Liver (tissue), 9 donors: ENCODE data around the gene PLCB1. TPM values are rescaled to one million over a fixed set of nuclear protein-coding genes. Genes with fewer than 3 reads are reported as not detected.

Experiments
- DNase-seq: peaks from one replicate; pipeline ENCODE4 v3.0.0-alpha.2; 2017; ENCODE audit warnings: low spot score
- H3K27ac ChIP-seq, 2 donors: one replicate each; pipeline ENCODE4 v1.7.0; 2013; ENCODE audit warnings: inconsistent platforms in 2 of 2, low read length in 2 of 2, control low read depth in 1 of 2, low read depth in 1 of 2, mild to moderate bottlenecking in 1 of 2
- H3K27me3 ChIP-seq, 4 donors: one replicate each; pipeline versions ENCODE4 v1.6.1 to v1.7.0; 2013; ENCODE audit warnings: low read length in 3 of 4, inconsistent platforms in 1 of 4, mild to moderate bottlenecking in 1 of 4, moderate library complexity in 1 of 4; ENCODE audit not compliant: control insufficient read depth in 4 of 4, insufficient read depth in 4 of 4
- H3K36me3 ChIP-seq, 4 donors: one replicate each; pipeline versions ENCODE4 v1.6.1 to v1.7.0; 2013; ENCODE audit warnings: low read length in 3 of 4, mild to moderate bottlenecking in 3 of 4, low read depth in 1 of 4, moderate library complexity in 1 of 4; ENCODE audit not compliant: control insufficient read depth in 4 of 4, insufficient read depth in 3 of 4
- H3K4me1 ChIP-seq, 4 donors: one replicate each; pipeline versions ENCODE4 v1.6.1 to v1.7.0; 2013; ENCODE audit warnings: low read length in 3 of 4, mild to moderate bottlenecking in 3 of 4, moderate library complexity in 1 of 4; ENCODE audit not compliant: control insufficient read depth in 4 of 4, insufficient read depth in 4 of 4
- H3K4me3 ChIP-seq, 3 donors: one replicate each; pipeline versions ENCODE4 v1.6.1 to v1.7.0; 2013; ENCODE audit warnings: low read length in 3 of 3, control low read depth in 1 of 3, low read depth in 1 of 3, mild to moderate bottlenecking in 1 of 3
- H3K9ac ChIP-seq, 2 donors: one replicate each; pipeline ENCODE4 v1.7.0; 2013; ENCODE audit warnings: low read length in 2 of 2, mild to moderate bottlenecking in 2 of 2, moderate library complexity in 2 of 2, control low read depth in 1 of 2, low read depth in 1 of 2
- H3K9me3 ChIP-seq, 4 donors: one replicate each; pipeline versions ENCODE4 v1.6.1 to v1.7.0; 2013; ENCODE audit warnings: low read length in 3 of 4; ENCODE audit not compliant: control insufficient read depth in 4 of 4
- CTCF ChIP-seq: fragments of 150-350 bp; IDR thresholded peaks from 2 replicates; pipeline ENCODE4 v1.5.1; 2017; ENCODE audit warnings: improper control_type of control experiment, low read depth, low read length; ENCODE audit not compliant: missing input control
- EGR1 ChIP-seq, 2 donors: IDR thresholded peaks; 2 replicates each; pipeline ENCODE4 v1.6.1; 2016 to 2018; ENCODE audit warnings: antibody characterized with exemption in 2 of 2, low read depth in 2 of 2
- FOXA2 ChIP-seq: IDR thresholded peaks from 2 replicates; pipeline ENCODE4 v1.6.1; 2016; ENCODE audit warnings: antibody characterized with exemption
- HNF4A ChIP-seq, 2 donors: conservative IDR thresholded peaks; 2 replicates each; pipeline ENCODE4 v1.6.1; 2016; ENCODE audit warnings: antibody characterized with exemption in 2 of 2, mild to moderate bottlenecking in 2 of 2
- HNF4G ChIP-seq: IDR thresholded peaks from 2 replicates; pipeline ENCODE4 v1.6.1; 2016; ENCODE audit warnings: antibody characterized with exemption
- JUND ChIP-seq, 2 donors: IDR thresholded peaks; 2 replicates each; pipeline ENCODE4 v1.6.1; 2016; ENCODE audit warnings: antibody characterized with exemption in 2 of 2
- MAX ChIP-seq: IDR thresholded peaks from 2 replicates; pipeline ENCODE4 v1.6.1; 2016; ENCODE audit warnings: antibody characterized with exemption
- NR2F2 ChIP-seq: IDR thresholded peaks from 2 replicates; pipeline ENCODE4 v1.6.1; 2016; ENCODE audit warnings: antibody characterized with exemption
- RAD21 ChIP-seq, 2 donors: IDR thresholded peaks; 2 replicates each; pipeline ENCODE4 v1.6.1; 2016; ENCODE audit warnings: antibody characterized with exemption in 2 of 2, mild to moderate bottlenecking in 2 of 2
- REST ChIP-seq: IDR thresholded peaks from 2 replicates; pipeline ENCODE4 v1.6.1; 2016; ENCODE audit warnings: antibody characterized with exemption, mild to moderate bottlenecking
- RXRA ChIP-seq, 2 donors: IDR thresholded peaks; 2 replicates each; pipeline ENCODE4 v1.6.1; 2017 to 2018; ENCODE audit warnings: antibody characterized with exemption in 2 of 2, mild to moderate bottlenecking in 1 of 2
- SP1 ChIP-seq: IDR thresholded peaks from 2 replicates; pipeline ENCODE4 v1.6.1; 2018; ENCODE audit warnings: antibody characterized with exemption, mild to moderate bottlenecking
- TAF1 ChIP-seq: conservative IDR thresholded peaks from 2 replicates; pipeline ENCODE4 v1.6.1; 2016; ENCODE audit warnings: antibody characterized with exemption, mild to moderate bottlenecking
- ZBTB33 ChIP-seq: IDR thresholded peaks from 2 replicates; pipeline ENCODE4 v1.6.1; 2016; ENCODE audit warnings: antibody characterized with exemption
- WGBS: extraction: QIAGEN DNeasy Blood & Tissue Kit; methylation state at CpG from one replicate; pipeline ENCODE4 v1.1.7; 2013; 5-methylcytosine and 5-hydroxymethylcytosine counted together
- polyA plus RNA-seq, 2 donors: library from polyadenylated mRNA; stranded (reverse) in 1 of 2; unstranded in 1 of 2; fragments of 200-250 nt in 1 of 2; fragments of >200 nt in 1 of 2; fragmentation: Nextera tagmentation in 1 of 2; extraction: Ambion mirVana in 1 of 2; gene quantifications; one replicate each; pipeline versions ENCODE4 v1.2.1 to v1.2.3, GENCODE V29; 2013 to 2015
- total RNA-seq, 2 donors: library from RNA; depleted of rRNA; stranded (reverse); fragments of >200 nt; gene quantifications; one replicate each; pipeline ENCODE4 v1.2.3, GENCODE V29; 2014
- donor health status: healthy.
- donor health status: healthy.
- donor health status: healthy.
- donor health status: healthy.
- donor health status: healthy.

PLCB1 gene
- total and polyA plus RNA-seq, 4 donors = 3.7 to 13.5 (median 5.9) TPM

GRCh38 chr20:8726460-8726859 lies 594.4 kb downstream of the PLCB1 start:
- WGBS = 97% methylated on average over 2 of the region's 2 CpGs
- H3K4me3 ChIP-seq = no peak overlapping the region

GRCh38 chr20:8735014-8735413 lies 602.9 kb downstream of the PLCB1 start:
- H3K9me3 ChIP-seq = no peaks in the 10 kb centered on the region
- H3K9ac ChIP-seq = no peak overlapping the region
- WGBS = 85% methylated on average over 3 of the region's 3 CpGs
- no peak for DNase-seq
- no peak overlapping the region for H3K4me3 ChIP-seq
- no peaks in the 10 kb centered on the region for H3K4me1 ChIP-seq
- TF ChIP-seq RAD21 (IDR thresholded peaks at IDR 0.05) = no peak
- TF ChIP-seq REST = no peak
- no peak for TF ChIP-seq NR2F2
- TF ChIP-seq HNF4G = no peak
- TF ChIP-seq SP1 = no peak
- no peaks in the 10 kb centered on the region for H3K27me3 ChIP-seq
- no peaks in the 10 kb centered on the region for H3K36me3 ChIP-seq
- H3K27ac ChIP-seq = no peak overlapping the region

More at GRCh38 chr20:8726460-8726859, 594.4 kb downstream of the PLCB1 start:
- Histone ChIP-seq H3K27ac (no peak overlapping the region), H3K27me3 (no peaks in the 10 kb centered on the region), H3K9ac (no peak overlapping the region), H3K36me3 (no peaks in the 10 kb centered on the region), H3K4me1 (peaks cover 0 to 4% (median 0%) of the 10 kb centered on the region in 4 donors), H3K9me3 (no peaks in the 10 kb centered on the region)
- DNase-seq = no peak
- TF ChIP-seq SP1 = no peak
- TF ChIP-seq FOXA2 = no peak
- no peak for TF ChIP-seq EGR1 (IDR thresholded peaks at IDR 0.05; ENCODE audit: low read depth in 2 of 2)
- no peak for TF ChIP-seq JUND (IDR thresholded peaks at IDR 0.05)
- no peak for TF ChIP-seq RXRA (IDR thresholded peaks at IDR 0.05)

- no peak overlapping the region for H3K27ac ChIP-seq
- H3K36me3 ChIP-seq = no peaks in the 10 kb centered on the region
- H3K4me1 ChIP-seq = no peaks in the 10 kb centered on the region
- H3K9ac ChIP-seq = no peak overlapping the region
- no peaks in the 10 kb centered on the region for H3K9me3 ChIP-seq
- TF ChIP-seq RAD21 (IDR thresholded peaks at IDR 0.05) (no peak), SP1 (no peak), REST (no peak), EGR1 (IDR thresholded peaks at IDR 0.05; ENCODE audit: low read depth in 2 of 2) (no peak), CTCF (no peak), TAF1 (no peak), JUND (IDR thresholded peaks at IDR 0.05) (no peak), MAX (no peak), ZBTB33 (no peak), HNF4A (conservative IDR thresholded peaks at IDR 0.05) (no peak), RXRA (IDR thresholded peaks at IDR 0.05) (no peak), HNF4G (no peak), NR2F2 (no peak)
- H3K4me3 ChIP-seq = no peak overlapping the region
- no peaks in the 10 kb centered on the region for H3K27me3 ChIP-seq
- no peak for DNase-seq
These were observed 603.6 kb downstream of the PLCB1 start for GRCh38 chr20:8735674-8736073.
